HCT116 (cell line): ENCODE data around the gene AUP1.

Source experiments
- EZH2 ChIP-seq: fragments of 200-600 bp; sonication (generic); IDR thresholded peaks from 2 replicates; pipeline ENCODE4 v1.6.1; 2017; ENCODE audit warnings: antibody characterized with exemption, mixed run types
- EZH2phosphoT487 ChIP-seq: fragments of 200-600 bp; IDR thresholded peaks from 2 replicates; pipeline ENCODE4 v1.6.1; 2018; ENCODE audit warnings: antibody characterized with exemption, borderline replicate concordance
- POLR2A ChIP-seq: IDR thresholded peaks from 2 replicates; pipeline ENCODE4 v1.7.0; 2011; ENCODE audit warnings: borderline replicate concordance; ENCODE audit not compliant: insufficient read depth, insufficient read length; ENCODE audit errors: extremely low read depth
- SP1 ChIP-seq: IDR thresholded peaks from 2 replicates; pipeline ENCODE4 v1.6.1; 2012; ENCODE audit warnings: low read depth
- YY1 ChIP-seq: IDR thresholded peaks from 2 replicates; pipeline ENCODE4 v1.6.1; 2011; ENCODE audit warnings: low read length, low read depth, moderate library complexity, mild to moderate bottlenecking; ENCODE audit not compliant: insufficient replicate concordance; ENCODE audit errors: extremely low read depth
- ZNF274 ChIP-seq: fragments of 200-500 bp; sonication (Bioruptor generic); IDR thresholded peaks from 2 replicates; pipeline ENCODE4 v1.6.1; 2014; ENCODE audit warnings: mild to moderate bottlenecking, low read depth, low read length, inconsistent platforms
- TF ChIP-seq, protein P1 (sequence below), 3 experiments: fragments of 200-600 bp in 1 of 3; sonication (generic) in 1 of 3; IDR thresholded peaks in 2 of 3; conservative IDR thresholded peaks in 1 of 3; 2 replicates each; pipeline ENCODE4 v1.5.1; 2012 to 2017; ENCODE audit warnings: low read depth in 2 of 3, low read length in 2 of 3, antibody characterized with exemption in 1 of 3, borderline replicate concordance in 1 of 3, control low read depth in 1 of 3, mild to moderate bottlenecking in 1 of 3, mixed read lengths in 1 of 3, mixed run types in 1 of 3, moderate library complexity in 1 of 3; ENCODE audit not compliant: insufficient read depth in 1 of 3

DNA sequence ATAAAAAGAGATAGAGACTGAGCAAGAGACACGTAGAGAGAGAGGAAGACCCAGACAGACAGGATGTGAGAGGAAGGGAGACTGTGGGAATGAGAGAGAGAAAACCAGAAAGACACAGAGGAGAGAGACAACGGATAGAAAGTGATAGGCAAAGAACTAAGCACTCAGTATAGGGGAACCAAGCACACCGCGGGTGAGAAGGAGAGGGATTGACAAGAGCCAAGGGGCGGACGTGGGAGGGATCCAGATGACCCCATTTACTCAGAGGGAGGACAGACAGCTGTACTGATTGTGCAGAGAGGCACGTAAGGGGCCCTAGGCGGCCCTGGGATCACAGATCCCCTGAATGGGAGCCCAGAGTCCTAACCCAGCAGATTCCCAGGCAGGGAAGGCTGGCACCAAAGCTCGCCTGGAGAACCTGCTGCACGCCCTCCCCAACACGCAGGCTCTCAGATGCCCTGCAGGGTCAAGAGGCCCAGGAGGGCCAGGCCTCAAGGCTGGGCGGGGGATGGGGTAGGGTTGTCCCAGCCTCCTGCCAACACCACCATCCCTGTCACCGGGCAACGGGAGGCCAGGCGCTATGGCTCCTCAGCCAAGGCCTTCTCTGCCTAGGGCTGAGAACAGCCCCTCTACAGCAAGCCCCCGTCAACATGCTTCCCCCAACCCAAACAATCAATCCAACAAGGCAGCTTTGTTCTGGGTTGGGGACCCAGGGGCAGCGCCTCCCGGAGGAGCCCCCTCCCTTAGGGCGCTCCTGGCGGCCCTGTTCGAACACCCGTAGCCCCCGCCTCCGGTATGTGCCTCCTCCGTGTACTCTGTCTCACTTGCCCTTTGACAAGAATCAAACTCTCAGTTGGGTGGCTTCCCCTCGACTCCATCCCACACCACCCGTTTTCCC, 23.7 kb upstream of the AUP1 start:
- TF ChIP-seq, protein P1, sequence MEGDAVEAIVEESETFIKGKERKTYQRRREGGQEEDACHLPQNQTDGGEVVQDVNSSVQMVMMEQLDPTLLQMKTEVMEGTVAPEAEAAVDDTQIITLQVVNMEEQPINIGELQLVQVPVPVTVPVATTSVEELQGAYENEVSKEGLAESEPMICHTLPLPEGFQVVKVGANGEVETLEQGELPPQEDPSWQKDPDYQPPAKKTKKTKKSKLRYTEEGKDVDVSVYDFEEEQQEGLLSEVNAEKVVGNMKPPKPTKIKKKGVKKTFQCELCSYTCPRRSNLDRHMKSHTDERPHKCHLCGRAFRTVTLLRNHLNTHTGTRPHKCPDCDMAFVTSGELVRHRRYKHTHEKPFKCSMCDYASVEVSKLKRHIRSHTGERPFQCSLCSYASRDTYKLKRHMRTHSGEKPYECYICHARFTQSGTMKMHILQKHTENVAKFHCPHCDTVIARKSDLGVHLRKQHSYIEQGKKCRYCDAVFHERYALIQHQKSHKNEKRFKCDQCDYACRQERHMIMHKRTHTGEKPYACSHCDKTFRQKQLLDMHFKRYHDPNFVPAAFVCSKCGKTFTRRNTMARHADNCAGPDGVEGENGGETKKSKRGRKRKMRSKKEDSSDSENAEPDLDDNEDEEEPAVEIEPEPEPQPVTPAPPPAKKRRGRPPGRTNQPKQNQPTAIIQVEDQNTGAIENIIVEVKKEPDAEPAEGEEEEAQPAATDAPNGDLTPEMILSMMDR (IDR thresholded peaks at IDR 0.05 in 2 of 3, conservative IDR thresholded peaks at IDR 0.05 in 1 of 3; ENCODE audit: borderline replicate concordance in 1 of 3, insufficient read depth in 1 of 3, low read depth in 2 of 3, low read length in 2 of 3), result no peak
- TF ChIP-seq SP1 (no peak), POLR2A (no peak), EZH2phosphoT487 (no peak), EZH2 (no peak), ZNF274 (no peak), YY1 (no peak)
